HG03460 (cell line): Measurements from ENCODE around the gene TSPOAP1.

ENCODE experiments used
- ATAC-seq: cut with Tn5 transposase; IDR thresholded peaks from one replicate; pipeline ENCODE4 v1.9.1; 2021; ENCODE audit not compliant: unreplicated experiment

TSPOAP1 gene

DNA sequence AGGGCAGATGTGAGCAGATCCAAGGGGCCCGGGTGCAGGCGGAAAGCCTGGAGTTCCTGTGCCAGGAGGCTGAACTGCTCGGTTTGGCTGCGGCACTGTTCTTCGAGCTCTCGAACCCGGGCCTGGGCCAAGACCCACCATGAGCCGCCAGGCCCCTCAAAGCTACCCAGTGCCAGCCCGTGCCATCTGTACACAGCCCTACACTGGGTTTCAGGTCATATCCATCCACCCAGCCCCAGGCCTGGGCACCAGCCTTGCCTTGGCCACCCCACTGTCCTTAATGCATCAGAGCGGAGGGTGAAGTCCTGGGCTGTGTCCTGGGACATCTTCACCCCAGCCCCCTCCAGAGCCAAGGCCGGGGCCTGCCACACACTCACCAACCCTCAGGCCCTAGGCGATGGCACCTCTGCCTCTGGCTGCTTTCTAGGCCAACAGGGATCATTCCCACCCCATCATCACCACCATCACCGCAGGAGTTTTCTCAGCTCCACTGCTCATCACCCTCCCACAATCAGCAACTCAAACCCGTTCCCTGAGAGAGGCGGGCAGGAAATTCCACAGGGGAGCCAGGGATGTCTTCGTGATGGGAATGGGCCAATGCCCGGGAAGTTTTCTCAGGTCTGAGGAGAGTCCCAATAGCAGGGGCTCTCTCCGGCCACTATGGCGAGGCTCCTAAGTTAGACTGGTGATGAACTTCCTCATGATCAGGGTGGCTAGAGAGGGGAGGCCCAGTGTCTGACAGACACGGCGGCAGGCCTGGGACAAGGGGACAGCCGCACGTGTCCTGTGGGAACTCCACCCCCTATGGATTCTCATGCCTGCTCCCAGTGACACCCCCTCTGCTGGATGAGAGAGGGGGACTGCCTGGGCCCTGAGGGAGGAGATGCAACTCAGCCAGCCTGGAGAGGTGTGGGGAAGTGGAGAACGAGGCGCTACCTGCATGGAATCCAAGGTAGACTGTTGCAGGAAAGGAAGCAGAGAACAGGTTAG is 9.1 kb downstream of the TSPOAP1 start:
- ATAC-seq, result no peak

DNA sequence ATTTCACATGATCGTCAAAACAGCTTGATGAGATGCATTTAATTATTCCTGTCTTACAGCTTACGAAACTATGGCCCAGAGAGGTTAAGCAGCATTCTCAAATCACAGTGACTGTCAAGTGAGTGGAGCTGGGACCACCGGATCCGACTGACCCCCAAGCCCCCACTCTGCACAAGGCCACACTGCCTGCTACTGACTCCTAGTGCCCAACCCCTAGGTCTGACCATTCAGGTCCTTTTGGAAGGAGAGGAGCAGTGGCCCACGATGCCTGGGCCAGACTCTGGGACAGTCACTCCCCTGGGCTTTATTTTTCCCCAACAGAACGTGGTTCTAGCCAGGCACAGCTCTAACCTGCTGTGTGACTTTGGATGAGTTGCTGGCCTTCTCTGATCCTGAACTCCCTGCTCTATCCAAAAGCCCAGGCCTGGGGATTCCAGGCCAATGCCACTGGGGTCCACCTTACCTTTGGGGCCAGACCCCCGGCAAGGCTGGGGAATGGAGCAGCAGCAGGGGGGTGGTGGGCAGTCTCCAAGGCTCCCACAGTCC is 9.9 kb downstream of the TSPOAP1 start:
- ATAC-seq, result no peak

DNA sequence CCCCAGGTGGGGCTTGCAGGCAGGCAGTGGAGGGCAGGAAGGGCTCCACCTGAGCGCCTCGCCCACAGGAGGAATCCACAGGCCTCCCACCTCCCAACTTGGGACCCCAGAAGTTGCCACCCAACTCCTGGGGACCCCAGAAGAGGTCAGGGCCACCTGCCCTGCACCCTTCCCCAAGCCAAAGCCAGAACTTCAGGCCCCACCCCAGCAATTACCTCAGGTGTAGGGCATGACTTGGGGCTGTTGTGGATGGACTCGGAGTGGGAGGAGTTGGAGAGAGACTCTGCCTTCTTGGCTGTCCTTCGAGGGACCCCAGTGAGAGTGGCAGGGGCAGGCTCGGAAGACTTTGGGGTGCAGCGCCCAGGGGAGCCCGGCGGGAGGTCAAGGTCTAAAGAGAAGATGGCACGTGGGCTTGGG is 10.5 kb downstream of the TSPOAP1 start:
- peak; percentile 15 for ATAC-seq

DNA sequence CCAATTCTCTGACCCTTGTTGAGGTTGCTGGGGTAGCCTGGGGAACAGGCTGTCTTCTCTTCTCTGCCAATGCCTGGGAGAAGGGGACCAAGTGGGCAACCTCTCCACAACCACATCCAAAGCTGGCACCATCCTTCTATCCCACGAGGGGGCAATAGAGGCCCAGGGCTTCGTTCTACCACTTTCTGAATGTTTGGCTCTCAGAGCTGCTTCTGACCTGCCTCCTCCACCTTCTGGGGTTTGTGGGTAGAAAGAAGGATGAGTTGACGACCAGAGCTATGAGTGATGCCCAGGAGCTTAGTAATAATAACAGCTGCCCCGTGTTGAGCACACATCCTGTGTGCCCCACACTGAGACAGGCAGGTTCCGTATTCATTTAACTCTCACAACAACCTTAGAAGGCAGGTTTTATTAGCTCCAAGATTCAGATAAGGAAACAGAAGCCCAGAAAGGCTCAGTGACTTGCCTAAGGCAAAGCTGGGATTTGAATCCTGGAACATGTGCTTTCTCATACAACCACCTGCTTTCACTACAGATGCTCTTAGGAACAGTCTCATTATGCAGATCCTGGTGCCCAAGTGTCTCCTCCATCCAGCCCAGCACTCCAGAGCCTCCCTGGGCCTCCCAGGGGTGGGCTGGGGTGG is 11.1 kb downstream of the TSPOAP1 start:
- ATAC-seq, result peak; percentile 69

DNA sequence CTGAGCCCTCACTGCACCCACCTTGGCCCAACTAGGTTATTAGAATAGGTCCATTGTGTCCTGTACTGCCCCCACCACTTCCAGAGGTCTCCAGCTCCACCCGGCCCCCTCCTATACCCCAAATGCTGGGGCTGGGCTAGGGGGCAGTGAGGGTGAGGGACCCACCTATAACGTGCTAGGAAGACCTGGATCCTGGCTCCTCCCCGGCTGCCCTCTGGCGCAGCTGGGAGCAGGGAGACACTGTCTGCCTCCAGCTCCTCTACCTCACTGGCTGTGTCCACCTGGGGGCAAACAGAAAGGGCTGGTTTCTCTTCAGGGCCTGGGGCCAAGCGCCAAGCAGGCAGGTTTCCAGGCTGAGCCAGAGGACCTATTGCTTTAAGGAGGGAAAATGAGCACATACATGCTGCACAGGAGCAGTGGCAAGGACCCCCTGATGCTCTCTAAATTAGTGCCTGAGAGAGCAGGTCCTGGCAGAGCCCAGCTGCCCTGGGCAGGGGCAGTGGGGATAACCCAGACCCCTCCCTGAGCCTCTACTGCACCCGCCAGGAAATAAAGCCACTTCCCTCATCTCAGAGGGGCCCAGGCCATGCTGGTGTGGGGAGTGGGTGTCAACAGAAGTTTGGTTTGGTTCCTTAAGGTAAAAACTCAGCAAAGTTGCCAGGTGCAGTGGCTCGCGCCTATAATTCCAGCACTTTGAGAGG is 12.2 kb downstream of the TSPOAP1 start:
- ATAC-seq, result no peak

DNA sequence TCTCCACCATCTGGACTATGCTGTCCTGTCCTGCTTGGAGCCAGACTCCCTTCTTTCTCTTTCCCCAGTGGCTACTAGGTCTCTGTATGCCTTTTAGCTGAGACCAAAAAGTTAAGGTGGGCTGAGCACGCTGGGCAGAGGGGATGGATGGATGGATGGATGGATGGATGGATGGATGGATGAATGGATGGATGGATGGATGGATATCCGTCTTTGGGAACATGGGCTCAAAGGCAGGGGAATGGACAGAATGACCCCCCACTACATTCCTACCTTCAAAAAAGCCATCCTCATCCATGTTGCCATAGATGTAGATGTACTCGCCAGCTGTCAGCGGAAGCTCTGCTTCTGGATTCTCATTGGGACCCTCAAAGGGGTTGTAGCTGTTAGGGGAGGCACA is 12.8 kb downstream of the TSPOAP1 start:
- ATAC-seq, result no peak

DNA sequence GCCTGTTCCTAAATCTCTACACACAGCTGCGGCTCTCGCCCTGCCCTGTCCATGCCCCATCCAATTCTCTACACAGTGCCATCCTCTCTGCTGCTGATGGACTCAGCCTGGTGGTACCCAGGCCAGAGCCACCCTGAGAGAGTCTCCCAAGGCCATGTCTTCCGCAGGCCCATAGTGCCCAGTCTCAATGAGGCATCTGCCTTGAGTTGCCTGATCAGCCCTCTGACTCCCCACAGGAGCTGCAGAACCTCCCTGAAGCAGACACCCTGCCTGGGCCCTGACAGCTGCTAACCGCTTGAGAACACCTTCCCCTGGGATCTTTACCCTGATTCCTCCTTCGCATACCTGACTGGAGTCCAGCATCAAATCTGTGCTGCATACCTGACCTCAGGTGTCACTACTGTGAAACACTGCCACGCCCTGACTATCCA is 13.3 kb downstream of the TSPOAP1 start:
- ATAC-seq, result no peak

DNA sequence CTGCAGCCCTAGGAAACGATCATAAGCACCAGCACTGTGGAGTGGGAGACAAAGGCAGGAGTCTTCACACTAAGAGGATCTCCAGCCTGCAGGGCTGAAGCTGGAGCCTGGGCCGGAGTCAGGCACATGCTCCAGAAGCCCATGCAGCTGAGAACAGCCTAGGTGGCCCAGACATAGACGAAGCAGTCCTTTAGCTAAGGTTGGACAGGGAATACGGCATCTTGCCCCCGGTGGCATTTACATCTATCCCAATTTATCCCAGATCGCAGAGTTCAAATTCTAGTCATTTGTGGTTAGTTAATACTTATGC is 13.9 kb downstream of the TSPOAP1 start:
- no peak for ATAC-seq

DNA sequence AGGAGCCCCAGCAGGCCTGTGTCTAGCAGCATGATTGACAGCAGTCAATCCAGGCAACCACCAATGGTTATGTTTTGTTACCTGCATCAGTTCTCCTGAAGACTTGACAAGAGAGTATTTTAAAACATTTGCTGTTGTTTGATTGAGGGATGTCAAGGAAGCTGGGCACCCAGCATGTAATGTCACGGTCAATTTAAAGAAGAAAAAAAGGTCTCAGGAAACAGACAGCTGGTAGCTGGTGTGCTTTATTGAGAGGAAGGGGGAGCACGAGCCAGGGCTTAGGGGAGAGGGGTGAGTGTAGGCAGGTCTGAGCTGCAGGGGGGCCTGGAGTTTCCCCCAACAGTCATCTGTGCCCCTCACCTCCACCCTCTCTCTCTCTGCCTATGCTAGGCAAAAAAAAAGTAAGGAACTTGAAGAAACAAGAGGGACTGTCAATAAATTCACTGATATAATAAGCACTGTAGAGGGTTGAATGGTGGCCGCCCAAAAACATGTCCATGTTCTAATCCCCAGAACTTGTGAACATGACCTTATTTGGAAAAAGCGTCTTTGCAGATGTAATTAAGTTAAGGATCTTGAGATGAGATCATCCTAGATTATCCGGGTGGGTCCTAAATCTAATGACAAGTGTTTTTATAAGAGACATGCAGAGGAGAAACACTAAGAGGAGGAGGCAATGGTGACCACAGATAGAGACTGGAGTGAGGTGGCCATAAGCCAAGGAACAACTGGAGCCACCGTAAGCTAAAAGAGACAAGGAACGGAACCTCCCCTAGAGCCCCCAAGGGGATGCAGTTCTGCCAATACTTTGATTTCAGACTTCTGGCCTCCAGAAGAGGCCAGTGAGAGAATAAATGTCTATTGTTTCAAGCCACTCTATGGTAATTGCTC is 14.5 kb downstream of the TSPOAP1 start:
- no peak for ATAC-seq

DNA sequence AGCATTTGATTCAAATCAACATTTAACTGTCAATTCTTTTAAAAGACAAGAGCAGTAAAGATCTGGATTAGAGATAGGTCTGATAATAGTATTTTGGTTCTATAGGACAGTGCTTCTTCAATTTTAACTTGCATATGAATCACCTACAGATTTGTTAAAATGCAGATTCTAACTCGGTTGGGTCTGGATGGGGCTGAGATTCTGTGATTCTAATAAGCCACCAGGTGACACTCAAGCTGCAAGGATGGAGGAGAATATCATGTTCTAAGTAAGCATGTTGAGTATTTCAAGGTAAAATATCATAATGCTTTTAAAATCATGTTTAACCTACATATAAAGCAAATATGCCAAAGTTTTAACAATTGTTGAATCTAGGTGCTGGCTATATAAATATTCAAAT is 15.8 kb downstream of the TSPOAP1 start:
- ATAC-seq, result no peak

DNA sequence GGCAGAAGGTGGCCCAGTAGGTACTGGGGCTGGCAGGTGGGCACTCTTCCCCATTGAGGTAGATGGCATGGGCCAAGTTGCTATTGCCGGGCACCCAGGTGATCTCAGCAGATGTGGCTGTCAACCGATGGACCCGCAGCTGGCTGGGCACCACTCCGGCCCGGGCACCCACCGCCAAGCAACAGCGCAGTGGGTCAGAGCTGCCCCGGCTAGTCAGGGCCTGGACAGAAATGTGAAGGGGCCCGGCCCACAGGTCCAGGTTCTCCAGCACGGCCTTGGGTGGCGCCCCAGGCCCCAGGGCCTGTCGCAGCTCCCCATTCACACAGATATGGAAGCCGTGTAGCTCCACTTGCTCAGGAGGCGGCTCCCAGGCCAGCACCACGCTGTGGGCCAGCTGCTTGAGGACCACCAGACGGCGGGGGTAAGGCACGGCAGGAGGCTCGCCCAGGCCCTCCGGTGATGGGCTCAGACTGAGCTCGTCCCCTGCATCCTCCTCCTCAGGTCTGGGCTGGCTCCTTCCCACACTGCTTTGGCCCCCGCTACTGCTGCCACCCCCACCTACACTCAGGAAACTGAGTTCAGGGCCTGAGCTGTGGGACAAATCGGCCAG is 16.5 kb downstream of the TSPOAP1 start:
- ATAC-seq, result no peak

DNA sequence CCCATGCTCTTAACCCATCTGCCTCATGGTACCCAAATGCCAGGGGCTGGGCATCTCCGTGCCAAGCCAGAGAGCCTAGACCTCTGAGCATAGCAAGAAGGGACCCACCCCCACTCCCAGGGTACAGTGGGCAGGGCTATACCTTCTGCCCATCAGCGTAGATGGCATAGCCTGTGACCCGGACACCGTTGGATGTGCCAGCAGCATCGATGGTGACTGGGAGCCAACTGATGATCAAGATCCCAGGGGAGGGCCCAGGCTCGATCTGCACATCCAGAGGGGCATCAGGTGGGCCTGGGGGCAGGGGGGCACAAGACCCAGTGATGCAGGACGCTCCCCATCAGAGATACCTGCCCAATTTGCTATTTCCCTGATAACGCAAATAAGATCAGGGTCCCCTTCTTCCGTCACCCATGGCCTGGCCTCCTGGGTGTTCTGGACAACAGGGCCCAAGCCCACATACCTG is 17.1 kb downstream of the TSPOAP1 start:
- ATAC-seq, result no peak

DNA sequence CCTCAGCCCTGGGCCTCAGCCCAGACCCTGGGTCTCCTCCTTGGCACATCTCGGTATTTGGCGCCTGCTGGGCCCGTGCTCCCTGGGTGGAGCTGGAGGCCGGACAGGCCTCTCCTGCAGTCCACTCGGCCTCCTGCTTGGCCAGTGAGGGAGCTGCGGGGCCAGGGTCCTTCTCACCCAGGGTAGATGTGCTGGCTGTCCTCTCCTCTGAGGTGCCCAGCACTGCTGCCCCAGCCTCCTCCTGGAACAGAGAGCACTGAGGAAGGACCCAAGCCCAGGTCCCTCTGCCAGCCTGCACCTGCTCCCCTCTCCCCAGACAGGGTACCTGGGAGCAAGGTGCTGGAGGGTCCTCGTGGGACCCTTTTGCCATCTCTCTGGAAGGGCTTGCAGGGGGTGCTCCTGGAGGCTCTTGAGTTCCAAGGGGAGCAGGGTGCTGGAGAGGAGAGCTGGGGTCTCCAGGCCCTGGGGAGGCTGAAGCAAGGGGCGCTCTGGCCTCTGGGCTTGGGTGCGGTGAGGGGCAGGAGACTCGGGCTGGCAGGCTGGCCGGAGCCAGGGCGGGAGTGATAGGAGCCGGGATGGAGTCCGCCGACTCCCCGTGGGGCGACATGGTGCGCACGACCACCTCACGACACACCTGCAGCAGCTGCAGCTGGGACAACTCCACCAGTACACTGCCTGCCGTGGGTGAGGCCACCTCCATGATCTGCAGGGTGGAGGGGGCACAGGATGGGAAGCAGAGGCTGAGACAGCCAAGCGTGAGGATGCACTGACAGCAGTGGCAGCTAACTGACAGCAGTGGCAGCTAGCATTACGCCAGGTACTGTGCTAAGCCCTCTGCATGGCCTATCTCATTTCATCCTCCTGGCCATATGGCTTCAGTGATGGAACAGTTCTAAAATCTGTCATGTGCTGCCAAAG is 17.8 kb downstream of the TSPOAP1 start:
- no peak for ATAC-seq

DNA sequence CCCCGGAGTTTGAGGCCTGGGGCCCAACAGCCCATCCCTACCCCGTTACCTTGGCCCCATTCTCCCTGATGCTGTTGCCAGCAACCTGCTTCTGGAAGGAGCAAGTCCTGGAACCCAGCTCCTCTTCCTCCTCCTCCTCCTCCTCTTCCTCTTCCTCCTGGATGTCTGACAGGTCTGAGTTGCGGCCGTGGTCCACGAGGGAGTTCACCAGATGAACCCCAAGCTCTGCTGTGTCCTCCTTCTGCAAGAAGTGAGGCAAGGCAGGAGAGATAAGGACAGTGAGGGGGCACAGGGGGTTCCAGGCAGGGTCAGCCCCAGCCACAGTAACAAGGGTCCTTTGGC is 18.7 kb downstream of the TSPOAP1 start:
- ATAC-seq, result no peak

DNA sequence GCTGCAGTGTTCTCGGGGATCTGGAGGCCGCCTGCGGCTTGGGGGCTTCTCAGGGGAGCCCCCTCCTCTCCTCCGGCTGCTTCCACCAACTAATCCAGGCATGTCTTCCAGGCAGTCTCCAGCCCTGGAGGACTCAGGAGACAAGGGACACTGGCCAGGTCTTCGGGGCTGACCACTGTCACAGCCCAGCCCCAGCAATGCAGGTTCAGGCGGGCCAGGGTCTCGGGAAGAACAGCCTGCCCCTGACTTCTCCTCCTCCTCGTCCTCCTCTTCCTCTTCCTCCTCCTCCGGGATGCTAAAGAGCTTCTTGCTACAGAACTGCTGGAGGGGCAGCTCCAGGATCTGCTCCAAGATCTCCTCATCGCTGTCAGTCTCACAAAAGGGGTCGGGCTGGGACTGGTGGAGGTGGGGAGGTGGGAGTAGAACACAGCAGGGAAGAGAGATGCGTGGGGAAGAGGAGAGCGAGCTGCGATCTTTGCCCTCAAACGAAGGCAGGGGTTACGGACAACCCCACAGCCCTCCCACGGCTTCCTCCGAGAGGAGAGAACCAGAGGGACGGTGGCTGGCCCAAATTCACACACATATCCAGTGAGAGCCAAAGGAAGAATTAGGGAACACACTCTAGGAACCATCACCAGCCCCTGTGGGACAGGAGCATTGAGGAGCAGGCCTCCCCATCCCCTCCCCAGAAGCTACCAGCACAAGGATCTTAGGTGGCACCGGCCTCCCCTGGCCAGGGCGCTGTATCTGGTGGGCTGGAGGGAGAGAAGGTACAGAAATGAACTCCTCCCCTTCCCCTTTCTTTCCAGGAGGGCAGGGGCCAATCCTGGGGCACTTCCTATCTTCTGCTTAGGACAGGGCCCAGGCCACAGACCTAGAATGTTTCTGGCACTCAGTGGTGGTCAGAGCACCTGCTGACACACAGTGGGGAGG is 19.3 kb downstream of the TSPOAP1 start:
- ATAC-seq, result no peak

DNA sequence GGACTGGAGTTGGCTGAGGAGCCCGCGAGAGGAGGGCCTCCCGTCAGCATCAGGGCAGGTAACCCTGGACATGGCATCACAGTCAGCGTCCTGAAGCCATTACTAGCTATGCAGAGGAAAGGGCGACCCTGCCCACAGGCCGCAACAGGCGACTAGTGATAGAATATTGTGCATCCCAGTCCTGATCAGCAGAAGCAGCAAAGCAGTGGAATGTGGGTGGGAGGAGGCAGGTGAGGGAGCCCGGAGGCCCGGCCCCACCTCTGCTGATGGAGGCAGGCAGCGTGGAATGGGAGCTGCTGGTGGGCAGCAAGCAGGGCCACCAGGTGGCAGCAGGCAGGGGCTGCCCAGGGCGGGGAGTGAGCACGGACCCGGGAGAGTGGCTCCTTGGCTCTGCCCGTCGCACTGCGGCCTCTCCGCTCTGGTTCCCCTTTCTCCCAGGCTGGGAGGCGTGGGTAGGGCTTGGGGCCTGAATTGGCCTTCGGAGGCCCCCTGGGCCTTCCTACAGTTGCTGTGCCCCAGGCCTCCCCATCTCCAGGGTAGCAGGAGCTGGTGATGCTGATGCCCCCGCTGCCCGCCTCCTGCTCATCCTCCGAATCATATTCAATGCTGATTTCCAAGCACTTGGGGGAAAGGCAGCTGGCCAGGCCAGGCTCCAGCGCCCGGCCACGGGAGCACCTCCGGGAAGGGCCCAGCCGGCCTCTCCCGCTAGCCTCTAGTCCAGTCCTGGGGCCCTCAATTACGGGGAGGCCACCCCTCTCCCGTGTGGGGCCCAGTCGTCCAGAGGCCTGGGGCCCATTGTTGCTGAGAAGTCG is 20.2 kb downstream of the TSPOAP1 start:
- ATAC-seq, result no peak
